Tongue (tissue), 2 donors: Measurements from ENCODE around the gene SYT11. TPM values are rescaled to one million over a fixed set of nuclear protein-coding genes. Genes with fewer than 3 reads are reported as not detected.
"Not testable (repeated sequence)": the region's sequence is repeated elsewhere in the genome, so short reads cannot be mapped to it uniquely, and the experiment has no call there.

Experiments
- DNase-seq: peaks from one replicate; pipeline ENCODE4 v3.0.0-alpha.2; 2015
- total RNA-seq: library from RNA; depleted of rRNA; stranded (reverse); fragments of >200 nt; gene quantifications from one replicate; pipeline ENCODE4 v1.2.3, GENCODE V29; 2014

The SYT11 gene
- total RNA-seq, 1 donor from 2014 or later: 26.2 TPM

- DNase-seq: no peak
Observed at GRCh38 chr1:155860970-155861510, 1.7 kb downstream of the SYT11 start.

GRCh38 chr1:155861896-155862295, 2.5 kb downstream of the SYT11 start:
- no peak for DNase-seq

- DNase-seq: no peak
Observed at GRCh38 chr1:155864393-155864792, 5.0 kb downstream of the SYT11 start.

- DNase-seq: no peak
Observed at GRCh38 chr1:155867766-155868165, 8.4 kb downstream of the SYT11 start.

GRCh38 chr1:155871390-155871789, 12.0 kb downstream of the SYT11 start:
- peak; percentile 95 for DNase-seq

- no peak for DNase-seq
Observed at GRCh38 chr1:155872527-155872926, 13.2 kb downstream of the SYT11 start.

GRCh38 chr1:155873860-155874259, 14.5 kb downstream of the SYT11 start:
- peak; percentile 72 for DNase-seq

GRCh38 chr1:155877945-155878344, 18.6 kb downstream of the SYT11 start:
- no peak for DNase-seq

GRCh38 chr1:155880251-155880650, 20.9 kb downstream of the SYT11 start:
- DNase-seq: no peak

GRCh38 chr1:155880950-155881349, 21.6 kb downstream of the SYT11 start:
- no peak for DNase-seq

GRCh38 chr1:155882235-155882634, 22.9 kb downstream of the SYT11 start:
- no peak for DNase-seq

GRCh38 chr1:155882766-155883165, 23.4 kb downstream of the SYT11 start:
- DNase-seq: no peak

- no peak for DNase-seq
Observed at GRCh38 chr1:155884031-155884960, 24.9 kb downstream of the SYT11 start.

GRCh38 chr1:155884982-155885381, 25.6 kb downstream of the SYT11 start:
- no peak for DNase-seq

- no peak for DNase-seq
Observed at GRCh38 chr1:155888481-155888880, 29.1 kb downstream of the SYT11 start.

GRCh38 chr1:155889566-155889965, 30.2 kb downstream of the SYT11 start:
- no peak for DNase-seq

GRCh38 chr1:155890251-155890650, 30.9 kb downstream of the SYT11 start:
- no peak for DNase-seq

- no peak for DNase-seq
Observed at GRCh38 chr1:155892796-155893195, 33.4 kb downstream of the SYT11 start.

- peak; percentile 57 for DNase-seq
Observed at GRCh38 chr1:155893389-155894142, 34.2 kb downstream of the SYT11 start.

GRCh38 chr1:155895617-155896016, 36.2 kb downstream of the SYT11 start:
- DNase-seq: not testable (repeated sequence)

GRCh38 chr1:155896476-155896875, 37.1 kb downstream of the SYT11 start:
- DNase-seq: not testable (repeated sequence)

GRCh38 chr1:155897746-155898145, 38.4 kb downstream of the SYT11 start:
- no peak for DNase-seq

- no peak for DNase-seq
Observed at GRCh38 chr1:155898888-155899287, 39.5 kb downstream of the SYT11 start.
